ENCODE measurements around the gene BSG. TPM values are rescaled to one million over a fixed set of nuclear protein-coding genes. Genes with fewer than 3 reads are reported as not detected.

BSG gene
- total RNA-seq, 1 experiment from 2014 or later, result 653 TPM

DNA sequence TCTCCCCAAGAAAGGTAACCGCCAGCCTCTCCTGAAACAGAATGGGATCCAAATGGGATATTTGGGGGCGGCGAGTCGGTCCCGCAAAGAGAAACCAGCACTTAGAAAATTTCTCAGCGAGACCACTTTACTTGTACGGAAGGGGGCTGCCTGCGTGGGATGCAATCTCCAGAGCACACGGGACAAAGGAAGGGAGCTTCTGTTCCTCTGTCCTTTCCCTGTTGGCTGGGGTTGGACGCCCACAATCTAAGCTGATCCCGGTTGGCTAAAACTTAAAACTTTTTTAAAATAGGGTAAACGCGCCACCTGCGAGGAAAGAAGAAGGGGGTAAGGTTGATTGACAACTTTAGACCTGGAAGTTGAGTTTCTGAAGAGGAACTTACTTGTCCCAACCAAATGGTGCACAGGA is 826 bp upstream of the BSG start:
- Histone ChIP-seq H3K9me3 (ENCODE audit: control insufficient read depth, insufficient read depth, low read depth, low read length) (no peaks in the 10 kb centered on the region), H3K36me3 (ENCODE audit: control insufficient read depth, insufficient read depth, low read length) (peaks cover 8% of the 10 kb centered on the region; the same call in 1 of the 2 replicates), H3K4me1 (ENCODE audit: control insufficient read depth, insufficient read depth, low read length) (peaks cover 15% of the 10 kb centered on the region), H3K27me3 (ENCODE audit: control insufficient read depth, insufficient read depth, low read length) (no peaks in the 10 kb centered on the region), H3K27ac (ENCODE audit: low read length) (peak overlapping the region; percentile 97), H3K4me3 (ENCODE audit: low read depth in 2 of 2, low read length in 2 of 2) (peak overlapping the region; percentile 78 to 87)
- POLR2A ChIA-PET, result no interaction called here
- peak; percentile 26 for ATAC-seq
- intact Hi-C loops (cut with micrococcal nuclease; ENCODE audit: unreplicated experiment), result no loop called here
- no peak for DNase-seq (ENCODE audit: low read depth, low spot score)
- BruUV-seq (replicated peaks), result no TSS peak
- in situ Hi-C loops (cut with HindIII; ENCODE audit: low pct_unique_long_range_greater_than_20kb, low sequenced_read_pairs), result no loop called here
- TF ChIP-seq POLR2AphosphoS5 (IDR thresholded peaks at IDR 0.05; ENCODE audit: low read depth, low read length) (peak; percentile 2; the same call in 1 of the 2 replicates), TCF7L2 (IDR thresholded peaks at IDR 0.05; ENCODE audit: low read depth, low read length) (no peak)
- CTCF ChIA-PET, result interaction anchor here (0.5 kb wide), 1 partner anchor 16 kb away, joined by 4 read pairs; no protein-coding TSS in a partner anchor

DNA sequence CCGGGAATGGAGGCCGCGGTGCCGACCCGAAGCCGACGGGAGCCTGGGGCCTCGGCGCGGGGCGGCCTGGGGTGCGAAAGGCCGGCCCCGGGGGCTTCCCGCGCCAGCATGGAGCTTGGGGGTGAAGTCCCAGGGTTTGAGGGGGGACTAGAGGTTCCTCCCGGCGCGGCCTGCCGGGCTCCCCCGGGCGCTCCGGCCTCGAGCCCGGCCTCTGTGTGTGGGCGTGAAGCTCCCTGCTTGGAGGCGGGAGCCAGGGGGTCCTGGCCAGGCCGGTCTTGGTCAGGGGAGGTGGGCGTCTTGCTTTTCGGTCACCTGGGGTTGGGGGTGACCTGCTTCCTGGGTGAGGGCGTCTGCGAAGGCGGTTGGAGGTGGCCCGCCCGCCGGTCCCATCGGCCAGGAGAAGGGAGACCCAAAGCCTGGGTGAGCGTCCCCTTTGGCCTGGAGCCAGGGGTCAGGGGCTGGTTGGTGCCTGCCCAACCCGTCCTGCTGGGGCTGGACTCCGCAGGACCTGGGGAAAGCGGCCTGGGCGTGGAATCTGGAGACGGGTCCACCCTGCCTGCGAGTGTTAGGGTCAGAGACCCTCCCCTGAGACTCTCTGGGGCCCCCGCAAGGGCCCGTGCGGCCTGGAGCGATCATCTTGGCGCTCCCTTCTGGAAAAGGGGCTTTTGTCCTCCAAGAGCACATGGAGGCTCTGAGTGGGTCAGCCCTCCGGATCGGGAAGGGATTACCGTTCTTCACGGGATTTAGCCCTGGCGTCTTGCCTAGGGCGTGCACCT is 535 bp downstream of the BSG start:
- ATAC-seq, result peak; percentile 1; the same call in 1 of the 2 replicates
- TSS peak; percentile 85 for BruUV-seq (replicated peaks)
- TF ChIP-seq SIN3A (IDR thresholded peaks at IDR 0.05; ENCODE audit: borderline replicate concordance, insufficient read depth, low read depth, low read length) (peak; percentile 34; the same call in 1 of the 2 replicates), POLR2AphosphoS5 (IDR thresholded peaks at IDR 0.05; ENCODE audit: low read depth, low read length) (no peak)
- no peaks in the 10 kb centered on the region for H3K27me3 ChIP-seq (ENCODE audit: control insufficient read depth, insufficient read depth, low read length)
- intact Hi-C loops (cut with micrococcal nuclease; ENCODE audit: unreplicated experiment) (no loop called here), in situ Hi-C loops (cut with HindIII; ENCODE audit: low pct_unique_long_range_greater_than_20kb, low sequenced_read_pairs) (no loop called here)
- H3K4me1 ChIP-seq (ENCODE audit: control insufficient read depth, insufficient read depth, low read length), result peaks cover 19% of the 10 kb centered on the region
- POLR2A ChIA-PET, result no interaction called here
- CTCF ChIA-PET, result interaction anchor here (0.5 kb wide), 1 partner anchor 56 kb away, joined by 3 read pairs; no protein-coding TSS in a partner anchor
- DNase-seq (ENCODE audit: low read depth, low spot score), result no peak
- H3K4me3 ChIP-seq (ENCODE audit: low read depth in 2 of 2, low read length in 2 of 2), result peak overlapping the region; percentile 87 to 94
- peaks cover 8% of the 10 kb centered on the region; the same call in 1 of the 2 replicates for H3K36me3 ChIP-seq (ENCODE audit: control insufficient read depth, insufficient read depth, low read length)
- H3K9me3 ChIP-seq (ENCODE audit: control insufficient read depth, insufficient read depth, low read depth, low read length), result no peaks in the 10 kb centered on the region
- H3K27ac ChIP-seq (ENCODE audit: low read length), result peak overlapping the region; percentile 88

DNA sequence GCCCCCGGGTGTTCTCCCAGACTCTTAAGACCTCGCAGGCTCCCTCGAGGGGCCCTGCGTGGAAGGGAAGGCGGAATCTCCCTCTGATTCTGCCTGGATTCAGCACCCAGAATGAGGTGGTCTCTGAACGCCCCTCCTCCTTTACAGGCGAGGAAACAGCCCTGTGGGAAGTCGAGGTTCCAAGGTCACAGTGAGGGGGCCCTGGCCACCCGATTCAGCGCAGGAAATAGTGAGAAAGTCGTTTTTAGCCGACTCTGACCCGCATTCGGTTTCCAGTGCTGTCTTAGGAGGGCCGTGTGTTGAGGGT is 1.1 kb downstream of the BSG start:
- peaks cover 8% of the 10 kb centered on the region; the same call in 1 of the 2 replicates for H3K36me3 ChIP-seq (ENCODE audit: control insufficient read depth, insufficient read depth, low read length)
- no peaks in the 10 kb centered on the region for H3K9me3 ChIP-seq (ENCODE audit: control insufficient read depth, insufficient read depth, low read depth, low read length)
- peak overlapping the region; percentile 87 to 94 for H3K4me3 ChIP-seq (ENCODE audit: low read depth in 2 of 2, low read length in 2 of 2)
- no peak for TF ChIP-seq CTCF (IDR thresholded peaks at IDR 0.05)
- POLR2A ChIA-PET, result no interaction called here
- ATAC-seq, result no peak
- no peak for DNase-seq (ENCODE audit: low read depth, low spot score)
- H3K27ac ChIP-seq (ENCODE audit: low read length), result peak overlapping the region; percentile 88
- H3K4me1 ChIP-seq (ENCODE audit: control insufficient read depth, insufficient read depth, low read length), result peaks cover 19% of the 10 kb centered on the region
- in situ Hi-C loops (cut with HindIII; ENCODE audit: low pct_unique_long_range_greater_than_20kb, low sequenced_read_pairs) (no loop called here), intact Hi-C loops (cut with micrococcal nuclease; ENCODE audit: unreplicated experiment) (no loop called here)
- no peaks in the 10 kb centered on the region for H3K27me3 ChIP-seq (ENCODE audit: control insufficient read depth, insufficient read depth, low read length)
- CTCF ChIA-PET, result no interaction called here
- BruUV-seq (replicated peaks), result no TSS peak
